HL-60 (cell line): Measurements from ENCODE around the gene IFNGR1.

Experiments used
- DNase-seq, 2 experiments: peaks; one replicate each; pipeline ENCODE4 v3.0.0-alpha.2; 2010 to 2020; ENCODE audit warnings: low read depth in 1 of 2, low spot score in 1 of 2
- H3K27ac ChIP-seq: fragments of 250-450 bp; sonication (Bioruptor Pico); replicated peaks from 2 replicates; pipeline ENCODE4 v1.5.1; 2020; ENCODE audit warnings: mild to moderate bottlenecking, moderate library complexity
- H3K27me3 ChIP-seq: fragments of 250-450 bp; sonication (Bioruptor Pico); 2 replicates; pipeline ENCODE4 v1.5.1; 2021; ENCODE audit warnings: mild to moderate bottlenecking, moderate library complexity; ENCODE audit not compliant: insufficient read depth, poor library complexity, severe bottlenecking
- H3K4me3 ChIP-seq: replicated peaks from 2 replicates; pipeline ENCODE4 v1.5.1; 2011; ENCODE audit warnings: mild to moderate bottlenecking, control low read depth, low read length; ENCODE audit not compliant: insufficient read depth
- CTCF ChIP-seq: IDR thresholded peaks from one replicate; pipeline ENCODE4 v1.5.1; 2011; ENCODE audit warnings: low read length, control low read depth, inconsistent platforms; ENCODE audit not compliant: insufficient read depth
- GABPA ChIP-seq: IDR thresholded peaks from 2 replicates; pipeline ENCODE4 v1.6.1; 2012; ENCODE audit warnings: low read depth
- POLR2AphosphoS5 ChIP-seq: IDR thresholded peaks from 2 replicates; pipeline ENCODE4 v1.6.1; 2012; ENCODE audit warnings: low read depth
- SPI1 ChIP-seq: IDR thresholded peaks from 2 replicates; pipeline ENCODE4 v1.6.1; 2012; ENCODE audit warnings: low read depth, mild to moderate bottlenecking, borderline replicate concordance
- TF ChIP-seq, protein P1 (sequence below): IDR thresholded peaks from 2 replicates; pipeline ENCODE4 v1.6.1; 2012; ENCODE audit warnings: low read depth; ENCODE audit not compliant: insufficient replicate concordance

IFNGR1 gene

GRCh38 chr6:137157601-137158000, 61.6 kb downstream of the IFNGR1 start:
- Histone ChIP-seq H3K27ac (no peak overlapping the region), H3K27me3 (no peaks in the 10 kb centered on the region), H3K4me3 (no peak overlapping the region)
- DNase-seq: no peak
- no peak for TF ChIP-seq POLR2AphosphoS5
- TF ChIP-seq, protein P1, sequence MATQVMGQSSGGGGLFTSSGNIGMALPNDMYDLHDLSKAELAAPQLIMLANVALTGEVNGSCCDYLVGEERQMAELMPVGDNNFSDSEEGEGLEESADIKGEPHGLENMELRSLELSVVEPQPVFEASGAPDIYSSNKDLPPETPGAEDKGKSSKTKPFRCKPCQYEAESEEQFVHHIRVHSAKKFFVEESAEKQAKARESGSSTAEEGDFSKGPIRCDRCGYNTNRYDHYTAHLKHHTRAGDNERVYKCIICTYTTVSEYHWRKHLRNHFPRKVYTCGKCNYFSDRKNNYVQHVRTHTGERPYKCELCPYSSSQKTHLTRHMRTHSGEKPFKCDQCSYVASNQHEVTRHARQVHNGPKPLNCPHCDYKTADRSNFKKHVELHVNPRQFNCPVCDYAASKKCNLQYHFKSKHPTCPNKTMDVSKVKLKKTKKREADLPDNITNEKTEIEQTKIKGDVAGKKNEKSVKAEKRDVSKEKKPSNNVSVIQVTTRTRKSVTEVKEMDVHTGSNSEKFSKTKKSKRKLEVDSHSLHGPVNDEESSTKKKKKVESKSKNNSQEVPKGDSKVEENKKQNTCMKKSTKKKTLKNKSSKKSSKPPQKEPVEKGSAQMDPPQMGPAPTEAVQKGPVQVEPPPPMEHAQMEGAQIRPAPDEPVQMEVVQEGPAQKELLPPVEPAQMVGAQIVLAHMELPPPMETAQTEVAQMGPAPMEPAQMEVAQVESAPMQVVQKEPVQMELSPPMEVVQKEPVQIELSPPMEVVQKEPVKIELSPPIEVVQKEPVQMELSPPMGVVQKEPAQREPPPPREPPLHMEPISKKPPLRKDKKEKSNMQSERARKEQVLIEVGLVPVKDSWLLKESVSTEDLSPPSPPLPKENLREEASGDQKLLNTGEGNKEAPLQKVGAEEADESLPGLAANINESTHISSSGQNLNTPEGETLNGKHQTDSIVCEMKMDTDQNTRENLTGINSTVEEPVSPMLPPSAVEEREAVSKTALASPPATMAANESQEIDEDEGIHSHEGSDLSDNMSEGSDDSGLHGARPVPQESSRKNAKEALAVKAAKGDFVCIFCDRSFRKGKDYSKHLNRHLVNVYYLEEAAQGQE: no peak
- no peak for TF ChIP-seq CTCF
- no peak for TF ChIP-seq SPI1
- TF ChIP-seq GABPA: no peak

GRCh38 chr6:137156650-137157049, 62.5 kb downstream of the IFNGR1 start:
- no peak for DNase-seq
- Histone ChIP-seq H3K27me3 (no peaks in the 10 kb centered on the region), H3K4me3 (no peak overlapping the region), H3K27ac (peak overlapping the region; percentile 77)
- no peak for TF ChIP-seq POLR2AphosphoS5
- no peak for TF ChIP-seq CTCF
- TF ChIP-seq, protein P1: no peak
- TF ChIP-seq GABPA: no peak

GRCh38 chr6:137155830-137156229, 63.4 kb downstream of the IFNGR1 start:
- DNase-seq: peak; percentile 77 to 87
- H3K27me3 ChIP-seq: no peaks in the 10 kb centered on the region
- peak overlapping the region; percentile 77 for H3K27ac ChIP-seq
- no peak overlapping the region for H3K4me3 ChIP-seq
- TF ChIP-seq, protein P1: no peak
- no peak for TF ChIP-seq GABPA
- peak; percentile 51; the same call in 1 of the 2 replicates for TF ChIP-seq POLR2AphosphoS5
- peak; percentile 75 for TF ChIP-seq SPI1
- no peak for TF ChIP-seq CTCF
